ENCODE results near the gene FOXK2.

The FOXK2 gene

DNA sequence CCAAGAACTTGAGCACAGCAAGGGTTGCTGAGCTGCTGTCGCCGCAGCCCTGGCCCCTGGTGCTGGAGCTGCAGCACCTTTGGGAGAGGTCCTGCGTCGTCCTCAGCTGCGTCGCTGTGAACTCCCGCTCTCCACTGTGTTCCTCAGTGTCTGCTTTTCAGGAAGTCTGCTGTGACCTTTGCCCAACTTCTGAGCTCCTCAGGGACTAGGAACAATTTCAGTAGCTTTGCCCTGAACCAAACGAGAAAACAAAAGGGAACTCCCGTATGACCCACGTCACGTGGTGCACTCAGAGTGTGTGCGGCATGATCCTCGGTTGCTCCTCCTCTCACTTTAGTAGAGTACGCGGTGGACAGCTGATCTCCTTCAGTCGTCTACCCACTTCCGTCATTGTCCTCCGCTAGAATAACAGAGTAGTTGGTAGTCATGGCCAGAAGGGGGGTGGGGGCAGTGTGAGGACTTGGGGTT lies 84.5 kb downstream of the FOXK2 start:
- no peak for DNase-seq (ENCODE audit: low spot score)
- no peak for FAIRE-seq

DNA sequence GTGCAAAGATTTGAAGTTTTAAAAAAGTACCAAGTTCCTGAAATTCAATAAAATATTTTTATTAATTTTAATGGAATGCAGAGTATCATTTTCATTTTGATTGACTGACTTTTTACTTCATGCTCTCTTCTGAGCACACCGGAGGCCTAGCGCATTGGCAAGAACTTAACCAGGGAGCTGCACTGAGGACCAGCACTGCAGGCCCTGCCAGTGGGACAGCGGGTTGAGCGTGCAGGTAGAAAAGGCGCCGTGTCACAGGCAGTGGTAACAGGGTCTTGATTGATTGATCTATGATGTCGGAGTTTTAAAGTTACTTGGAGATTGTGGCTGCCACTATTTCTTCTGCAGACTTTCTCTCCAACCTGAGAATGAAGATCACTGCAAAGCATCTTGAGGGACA lies 85.0 kb downstream of the FOXK2 start:
- no peak for FAIRE-seq

DNA sequence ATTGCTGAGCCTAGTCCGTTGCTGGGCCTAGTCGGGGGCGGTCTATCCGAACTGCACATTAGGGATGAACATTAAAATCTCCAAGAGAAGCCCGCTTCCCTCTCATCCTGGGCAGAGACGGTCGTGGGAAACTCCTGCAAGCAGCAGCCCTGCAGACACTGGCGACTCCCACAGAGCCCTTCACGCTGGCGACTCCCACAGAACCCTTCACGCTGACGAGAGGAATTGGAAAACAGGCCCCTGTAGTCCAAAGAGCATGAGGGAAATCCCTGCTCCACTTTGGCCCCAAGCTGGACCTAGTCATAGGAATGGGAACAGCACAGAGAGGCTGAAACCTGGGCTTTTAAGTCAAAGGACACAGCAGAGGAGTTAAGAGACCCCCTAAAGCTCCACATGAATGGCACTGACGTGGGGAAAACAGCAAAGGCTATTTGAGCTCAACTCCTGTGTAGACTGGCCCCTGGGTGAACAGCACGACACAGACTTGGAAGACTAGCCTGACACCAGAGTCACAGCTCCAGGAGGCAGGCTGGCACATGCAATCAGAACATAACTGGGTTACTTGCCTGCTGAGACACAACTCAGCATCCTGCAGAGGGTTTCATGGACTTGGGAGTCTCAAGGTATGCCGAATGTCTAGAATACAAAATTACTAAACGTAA lies 86.5 kb downstream of the FOXK2 start:
- DNase-seq (ENCODE audit: low spot score), result no peak
- FAIRE-seq, result no peak

More for the DNA sequence above, 85.0 kb downstream of the FOXK2 start:
- DNase-seq (ENCODE audit: low spot score), result no peak

DNA sequence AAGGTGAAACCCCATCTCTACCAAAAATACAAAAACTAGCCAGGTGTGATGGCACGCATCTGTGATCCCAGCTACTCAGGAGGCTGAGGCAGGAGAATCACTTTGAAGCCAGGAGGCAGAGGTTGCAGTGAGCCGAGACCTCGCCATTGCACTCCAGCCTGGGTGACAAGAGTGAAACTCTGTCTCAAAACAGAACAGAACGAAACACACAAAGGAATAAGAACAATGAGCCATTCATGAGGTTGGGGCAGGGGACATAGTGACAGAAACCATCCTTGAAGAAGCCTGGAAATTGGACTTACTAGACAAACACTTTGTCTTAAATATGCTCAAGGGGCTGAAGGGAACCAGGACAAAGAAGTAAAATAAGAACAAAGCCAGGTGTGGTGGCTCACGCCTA lies 89.3 kb downstream of the FOXK2 start:
- no peak for DNase-seq (ENCODE audit: low spot score)
- no peak for FAIRE-seq

DNA sequence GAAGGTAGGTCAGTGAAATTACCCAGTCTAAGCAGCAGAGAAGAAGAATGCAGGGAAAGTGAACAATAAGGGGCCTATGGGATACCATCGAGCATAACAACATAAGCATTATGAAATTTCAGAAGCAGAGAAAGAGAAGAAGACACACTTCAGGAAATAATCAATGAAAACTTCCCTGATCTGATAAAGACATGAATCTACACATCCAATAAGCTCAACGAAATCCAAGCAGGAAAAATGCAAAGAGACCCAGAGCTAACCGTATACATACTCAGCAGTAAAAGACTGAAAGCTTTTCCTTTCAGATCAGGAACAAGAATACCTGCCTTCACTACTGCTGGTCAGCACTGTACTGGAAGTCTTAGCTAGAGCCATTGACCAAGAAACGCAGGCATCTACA lies 90.1 kb downstream of the FOXK2 start:
- DNase-seq (ENCODE audit: low spot score), result no peak
- no peak for FAIRE-seq

DNA sequence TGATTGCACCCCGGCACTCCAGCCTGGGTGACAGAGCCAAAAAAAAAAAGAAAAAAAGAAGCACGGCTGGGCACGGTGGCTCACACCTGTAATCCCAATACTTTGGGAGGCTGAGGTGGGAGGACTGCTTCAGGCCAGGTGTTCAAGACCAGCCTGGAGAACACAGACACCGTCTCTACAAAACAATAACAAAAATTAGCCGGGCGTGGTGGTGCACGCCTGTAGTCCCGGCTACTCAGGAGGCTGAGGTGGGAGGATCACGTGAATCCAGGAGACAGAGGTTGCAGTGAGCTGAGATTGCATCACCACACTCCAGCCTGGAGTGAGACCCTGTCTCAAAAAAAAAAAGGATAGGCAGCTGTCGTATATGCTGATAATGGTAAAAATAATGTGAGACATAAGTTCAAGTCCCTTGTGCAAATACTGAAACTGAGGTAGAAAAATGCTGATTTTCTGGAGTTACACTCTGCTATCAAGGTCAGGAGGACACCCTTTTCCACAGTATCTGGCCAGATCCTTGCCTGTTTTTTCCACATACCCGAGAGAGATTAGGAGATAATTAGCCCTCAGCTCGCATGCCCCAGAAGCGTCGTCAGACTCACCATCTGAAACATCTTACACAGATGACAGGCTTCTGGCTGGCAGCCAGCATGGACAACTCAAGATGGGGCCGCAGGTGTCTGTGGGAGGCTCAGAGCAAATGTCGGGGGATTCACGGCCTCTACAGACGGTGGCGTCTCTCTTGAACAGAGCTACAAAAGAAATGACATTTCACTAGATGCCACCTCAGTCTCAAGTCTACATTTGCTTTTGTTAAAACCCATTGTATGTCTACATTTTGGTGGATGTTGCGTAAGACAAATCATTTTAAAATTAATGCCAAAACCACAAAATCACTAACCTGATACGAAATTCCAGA lies 91.9 kb downstream of the FOXK2 start:
- no peak for FAIRE-seq
- DNase-seq (ENCODE audit: low spot score), result no peak

DNA sequence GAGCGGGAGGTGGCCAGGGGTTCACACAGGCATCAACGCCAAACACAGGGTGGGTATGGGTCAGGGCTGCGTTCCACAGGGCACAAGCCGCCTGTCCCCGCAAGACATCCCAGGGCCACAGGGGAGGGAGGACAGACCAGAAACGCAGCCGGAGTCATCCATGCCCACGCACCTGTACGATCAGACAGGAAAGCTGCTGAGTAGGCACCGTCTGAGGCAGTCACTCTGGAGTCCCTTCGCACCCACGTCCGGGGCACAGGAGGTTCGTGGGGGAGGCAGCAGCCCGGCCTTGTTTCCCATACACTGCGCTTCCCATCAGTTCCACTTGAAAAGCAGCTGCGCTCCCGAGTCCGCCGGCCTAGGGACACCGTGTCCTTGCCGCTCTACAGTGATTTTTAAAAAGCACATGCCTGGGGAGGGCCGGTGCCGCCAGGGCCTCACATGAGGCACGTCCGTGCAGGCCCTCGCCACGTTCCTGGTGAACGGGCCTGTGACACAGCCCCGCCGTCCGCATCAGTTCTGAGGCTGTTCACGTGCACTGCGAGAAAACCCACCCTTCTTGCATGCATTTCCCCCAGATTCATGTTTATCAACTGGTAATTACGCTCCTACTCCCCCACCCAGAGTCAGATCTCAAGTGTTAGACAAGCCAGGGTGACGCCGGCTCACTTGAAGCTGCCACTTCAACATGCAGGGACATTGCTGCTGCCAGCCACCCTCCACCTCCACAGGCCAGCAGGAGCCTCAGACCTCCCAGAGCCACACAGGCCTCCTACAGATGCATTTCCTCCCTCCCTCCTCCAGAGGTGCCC lies 94.0 kb downstream of the FOXK2 start:
- no peak for FAIRE-seq

DNA sequence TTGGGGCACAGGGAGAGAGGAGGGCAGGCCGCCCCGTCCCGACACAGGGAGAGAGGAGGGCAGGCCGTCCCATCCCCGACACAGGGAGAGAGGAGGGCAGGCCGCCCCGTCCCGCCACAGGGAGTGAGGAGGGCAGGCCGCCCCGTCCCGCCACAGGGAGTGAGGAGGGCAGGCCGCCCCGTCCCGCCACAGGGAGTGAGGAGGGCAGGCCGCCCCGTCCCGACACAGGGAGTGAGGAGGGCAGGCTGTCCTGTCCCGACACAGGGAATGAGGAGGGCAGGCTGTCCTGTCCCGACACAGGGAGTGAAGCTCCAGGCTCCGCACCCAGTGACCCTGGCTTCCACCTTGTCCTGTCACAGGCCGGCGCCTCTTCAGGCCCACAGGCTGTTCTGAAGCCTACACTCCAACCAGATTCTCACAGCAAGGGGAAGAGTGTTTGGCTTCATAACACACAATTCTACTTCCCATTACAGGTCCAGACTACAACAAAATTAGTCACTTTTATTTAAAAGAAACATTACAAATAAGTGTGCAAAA lies 94.6 kb downstream of the FOXK2 start:
- DNase-seq (ENCODE audit: low spot score), result no peak
- no peak for FAIRE-seq

More for the DNA sequence above, 94.0 kb downstream of the FOXK2 start:
- no peak for DNase-seq (ENCODE audit: low spot score)

DNA sequence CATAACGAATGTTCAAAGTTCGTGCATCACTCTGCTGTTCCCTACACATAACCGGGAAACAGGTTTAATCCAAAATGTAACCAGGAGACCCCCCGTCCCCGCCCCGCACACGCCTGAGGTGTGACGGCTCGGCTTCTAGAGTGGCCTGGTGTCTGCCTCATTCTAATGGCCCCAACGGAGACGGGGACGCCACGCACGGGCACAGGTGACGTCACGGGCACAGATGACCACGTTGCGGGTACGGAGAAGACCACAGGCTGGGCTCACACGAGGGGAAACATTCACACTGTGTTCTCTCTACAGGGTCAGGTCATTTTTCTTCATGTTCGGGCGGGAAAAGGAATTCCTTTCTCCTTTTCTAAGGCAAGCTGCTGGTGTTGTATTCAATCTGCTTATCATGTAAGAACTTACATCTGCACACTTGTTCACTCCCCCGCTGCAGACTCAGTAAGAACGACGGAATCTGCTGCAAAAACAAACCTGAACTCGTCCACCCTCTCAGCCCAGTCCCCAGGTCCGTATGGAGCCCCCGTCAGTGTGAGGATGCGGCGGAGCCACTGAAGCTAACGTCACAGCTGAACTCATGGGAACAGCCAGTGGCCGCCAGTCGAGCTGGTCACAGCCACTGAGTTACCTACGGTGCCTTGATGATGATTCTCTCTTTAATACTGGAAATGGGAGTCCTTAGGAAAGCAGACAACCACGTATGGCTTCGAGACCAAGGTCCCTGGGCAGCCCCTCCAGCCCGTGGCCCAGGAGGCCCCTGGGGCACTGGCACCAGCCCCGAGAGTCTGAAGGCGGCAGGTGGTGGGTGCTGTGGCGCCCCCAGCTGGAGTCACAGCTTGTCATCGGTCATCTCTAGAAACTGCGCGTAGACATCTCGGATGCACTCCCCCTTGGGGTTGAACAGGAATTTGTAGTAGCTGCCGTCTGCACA lies 95.8 kb downstream of the FOXK2 start:
- DNase-seq (ENCODE audit: low spot score) (no peak), FAIRE-seq (no peak)

DNA sequence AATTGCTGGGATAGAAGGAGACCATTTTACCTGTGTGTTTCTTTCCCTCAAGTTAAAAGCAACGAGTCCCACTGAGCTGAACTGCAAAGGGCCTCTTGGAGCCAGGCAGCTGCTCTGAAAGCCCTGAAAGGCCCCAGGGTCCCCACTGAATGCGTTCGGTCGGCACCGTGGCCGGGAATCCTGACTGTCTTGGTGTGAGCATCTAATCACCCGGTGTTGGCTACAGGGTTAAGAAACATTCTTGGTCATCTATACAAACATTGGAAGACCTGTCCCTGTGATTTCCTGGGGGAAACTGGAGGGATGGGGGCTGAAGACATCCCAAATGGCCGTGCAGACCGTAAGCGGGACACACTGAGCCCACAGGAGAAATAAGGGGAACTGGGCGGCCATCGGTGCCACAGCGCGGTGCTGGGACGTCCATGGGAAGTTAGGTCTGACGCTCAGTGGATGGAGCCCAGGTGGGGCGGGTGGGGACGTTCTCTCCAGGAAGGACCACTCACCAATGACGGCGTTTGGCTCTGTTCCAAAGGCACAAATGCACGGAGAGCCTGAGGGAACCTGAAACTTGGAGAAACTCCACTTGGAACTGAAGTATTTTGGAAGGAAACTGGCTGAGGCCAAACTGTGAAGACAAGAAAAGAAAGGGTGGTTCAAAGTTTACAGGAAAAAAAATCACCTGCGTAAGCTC lies 96.6 kb downstream of the FOXK2 start:
- FAIRE-seq (no peak), DNase-seq (ENCODE audit: low spot score) (no peak)

DNA sequence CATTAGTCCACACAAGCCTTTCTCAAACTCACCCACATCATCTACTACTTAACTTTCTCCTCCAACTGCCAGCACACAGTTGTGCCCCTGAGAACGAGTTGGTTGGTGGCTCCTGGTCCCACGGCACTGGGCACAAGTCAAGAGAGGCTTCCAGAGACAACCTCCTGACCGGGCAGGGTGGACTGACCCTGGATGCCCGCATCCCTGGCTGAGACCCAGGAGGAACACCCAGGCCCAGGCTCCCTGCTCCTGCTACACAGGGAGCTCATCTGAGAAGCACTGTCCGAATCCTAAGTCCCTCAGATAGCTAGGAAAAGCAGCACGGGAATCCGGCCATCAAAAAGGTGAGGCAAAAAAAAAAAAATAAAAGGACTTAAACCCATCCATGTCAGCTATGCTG lies 99.7 kb downstream of the FOXK2 start:
- DNase-seq (ENCODE audit: low spot score), result no peak
- no peak for FAIRE-seq

DNA sequence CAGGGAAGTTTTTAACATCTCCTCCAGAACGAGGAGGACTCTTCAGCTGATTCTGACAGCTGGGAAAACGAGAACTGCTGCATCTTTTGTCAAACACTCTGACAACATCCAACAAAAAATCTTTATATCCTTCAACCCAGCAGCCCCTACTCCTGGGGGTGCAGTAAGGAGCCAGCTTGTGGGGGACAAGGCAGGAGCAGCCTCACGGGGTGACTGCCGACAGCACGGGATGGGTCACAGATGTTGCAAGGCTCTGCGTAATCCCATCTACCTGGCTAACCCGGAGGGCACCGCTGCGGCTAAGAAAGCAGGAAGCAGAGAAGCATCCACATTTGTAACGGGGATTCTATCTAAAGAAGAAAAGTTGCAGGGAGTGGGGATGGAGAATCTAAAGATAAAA lies 100.1 kb downstream of the FOXK2 start:
- DNase-seq (ENCODE audit: low spot score), result no peak
- no peak for FAIRE-seq

DNA sequence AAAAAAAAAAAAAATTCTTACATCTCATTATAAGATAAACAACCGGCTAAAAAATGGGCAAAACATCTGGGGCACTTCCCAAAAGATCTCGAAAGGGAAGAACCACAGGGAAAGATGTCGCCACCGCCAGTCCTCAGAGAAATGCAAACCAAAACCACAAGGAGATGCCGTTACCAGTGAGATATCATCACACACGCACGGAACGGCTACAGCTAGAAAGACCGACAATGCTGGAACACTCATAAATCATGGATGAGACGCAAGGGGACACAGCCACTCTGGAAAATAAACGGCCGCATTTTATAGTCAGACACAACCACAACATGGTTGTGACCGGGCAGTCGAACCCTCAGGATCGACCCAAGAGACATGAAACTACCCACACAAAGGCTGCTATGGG lies 104.2 kb downstream of the FOXK2 start:
- no peak for DNase-seq (ENCODE audit: low spot score)
- no peak for FAIRE-seq

DNA sequence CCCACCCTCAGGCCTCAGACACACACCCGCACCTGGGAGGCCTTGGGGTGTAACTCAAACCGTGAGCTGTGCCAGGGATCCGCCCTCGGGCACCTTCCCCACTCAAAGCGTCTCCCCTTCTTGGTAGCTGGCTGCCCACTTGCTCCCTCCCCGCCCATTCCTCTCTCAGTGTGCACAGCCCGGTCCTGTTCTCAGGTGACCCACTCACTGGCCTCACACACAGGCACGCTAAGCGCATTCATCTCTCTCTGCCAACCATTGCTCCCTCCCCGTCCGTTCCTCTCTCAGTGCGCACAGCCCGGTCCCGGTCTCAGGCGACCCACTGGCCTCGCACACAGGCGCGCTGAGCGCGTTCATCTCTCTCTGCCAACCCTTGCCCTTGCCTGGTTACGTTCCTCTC lies 107.9 kb downstream of the FOXK2 start:
- DNase-seq (ENCODE audit: low spot score) (no peak), FAIRE-seq (no peak)

DNA sequence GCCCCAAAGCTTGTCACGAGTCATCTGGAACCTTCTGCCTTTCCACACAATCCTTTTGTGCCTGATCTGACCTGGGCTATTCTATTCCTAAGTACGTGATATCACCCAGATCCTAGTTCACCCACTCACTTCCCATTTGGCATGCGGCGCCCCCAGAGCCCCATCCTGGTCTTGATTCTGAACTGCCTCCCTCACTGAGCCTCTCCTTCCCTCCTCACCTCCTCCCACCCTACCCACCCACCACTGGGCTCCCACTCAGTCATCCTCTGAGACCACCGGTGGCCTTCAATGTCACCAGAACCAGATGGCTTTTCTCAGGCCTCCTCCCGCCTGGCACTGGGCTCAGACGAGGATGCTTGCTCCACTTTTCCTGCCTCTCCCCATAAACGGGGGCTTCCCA lies 110.2 kb downstream of the FOXK2 start:
- FAIRE-seq, result no peak
- no peak for DNase-seq (ENCODE audit: low spot score)

DNA sequence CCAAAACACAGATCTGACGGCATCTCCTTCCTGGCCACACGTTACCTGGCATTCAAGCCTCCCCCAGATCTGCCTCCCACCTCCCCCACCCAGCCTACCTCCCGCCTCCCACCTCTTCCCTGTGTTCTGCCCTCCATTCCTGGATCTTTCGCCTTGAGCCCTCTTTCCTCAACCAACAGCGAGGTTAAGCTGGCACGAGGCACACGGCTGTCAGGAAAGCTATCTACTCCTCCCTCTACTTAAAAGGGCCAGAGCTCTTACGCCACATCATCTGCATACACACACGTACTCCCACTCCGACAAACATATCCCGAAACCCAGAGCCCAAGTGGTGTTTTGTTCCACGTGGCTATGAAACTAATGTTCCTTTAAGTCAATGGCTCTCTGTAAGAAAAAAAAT lies 110.7 kb downstream of the FOXK2 start:
- FAIRE-seq (no peak), DNase-seq (ENCODE audit: low spot score) (no peak)

DNA sequence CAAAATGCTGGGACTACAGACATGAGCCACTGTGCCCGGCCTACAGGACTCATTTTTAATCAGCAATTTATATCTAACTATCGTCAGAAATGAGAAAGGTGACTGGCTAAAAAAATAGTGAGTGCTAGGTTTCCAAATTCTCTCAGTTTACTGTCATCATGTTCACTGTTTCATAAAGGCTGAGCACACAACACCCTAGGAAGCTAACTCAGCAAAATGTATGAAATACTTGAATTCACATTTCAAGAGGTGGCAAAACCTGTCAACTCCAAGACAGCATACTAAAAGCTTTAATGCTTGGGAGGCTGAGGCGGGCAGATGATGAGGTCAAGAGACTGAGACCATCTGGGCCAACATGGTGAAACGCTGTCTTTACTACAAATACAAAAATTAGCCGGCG lies 112.0 kb downstream of the FOXK2 start:
- DNase-seq (ENCODE audit: low spot score), result no peak
- no peak for FAIRE-seq

DNA sequence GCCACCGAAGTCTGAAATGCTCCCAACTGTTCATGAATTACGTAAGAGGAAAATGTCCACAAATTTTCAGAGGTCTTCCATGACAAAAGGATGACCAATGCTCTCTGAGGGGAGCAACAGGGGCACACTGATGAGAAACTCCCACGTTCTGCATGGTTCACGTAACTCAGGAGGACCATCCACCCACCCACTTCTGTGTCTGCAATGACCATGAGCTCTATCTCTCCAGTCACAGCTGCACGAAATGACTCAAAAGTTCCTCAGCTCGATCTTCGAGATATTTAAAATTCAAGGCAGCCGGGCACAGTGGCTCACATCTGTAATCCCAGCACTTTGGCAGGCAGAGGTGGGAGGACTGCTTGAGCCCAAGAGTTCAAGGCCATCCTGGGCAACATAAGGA lies 112.9 kb downstream of the FOXK2 start:
- DNase-seq (ENCODE audit: low spot score) (no peak), FAIRE-seq (no peak)

DNA sequence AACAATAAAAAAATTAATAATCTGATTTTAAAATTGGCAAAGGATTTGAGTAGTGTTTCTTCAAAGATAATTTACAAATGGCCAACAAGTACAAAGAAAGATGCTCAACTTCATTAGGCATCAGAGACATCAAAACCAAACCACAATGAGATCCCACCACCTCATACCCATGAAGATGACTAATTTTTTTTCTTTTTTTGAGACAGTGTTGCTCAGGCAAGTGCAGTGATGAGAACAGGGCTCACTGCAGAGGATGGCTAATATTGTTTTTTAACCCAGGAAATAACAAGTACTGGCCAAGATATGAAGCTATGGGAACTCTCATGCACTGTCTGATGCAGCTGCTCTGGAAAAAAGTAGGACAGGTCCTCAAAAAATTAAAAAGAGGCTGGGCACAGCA lies 113.8 kb downstream of the FOXK2 start:
- DNase-seq (ENCODE audit: low spot score) (no peak), FAIRE-seq (no peak)
